NCI-H345 (cell line): ENCODE data around the gene XPC.
A peak's percentile ranks its signal among the peaks of the same experiment; 100 is the strongest.
"Not testable (repeated sequence)": the region's sequence is repeated elsewhere in the genome, so short reads cannot be mapped to it uniquely, and the experiment has no call there.

Experiments
- DNase-seq: peaks from one replicate; lab custom pipeline; 2025; lab: John Stamatoyannopoulos, UW

The XPC gene

GRCh38 chr3:14178247-14179113 is at the start of gene XPC, which contains the start of gene LSM3:
Gene XPC (minus strand): TSS chr3:14178601. CDS start chr3:14178568, 33 bp downstream.
Gene LSM3 (plus strand): TSS chr3:14178817. CDS start chr3:14178861, 44 bp downstream.
- DNase-seq = peak; percentile 95

DNA sequence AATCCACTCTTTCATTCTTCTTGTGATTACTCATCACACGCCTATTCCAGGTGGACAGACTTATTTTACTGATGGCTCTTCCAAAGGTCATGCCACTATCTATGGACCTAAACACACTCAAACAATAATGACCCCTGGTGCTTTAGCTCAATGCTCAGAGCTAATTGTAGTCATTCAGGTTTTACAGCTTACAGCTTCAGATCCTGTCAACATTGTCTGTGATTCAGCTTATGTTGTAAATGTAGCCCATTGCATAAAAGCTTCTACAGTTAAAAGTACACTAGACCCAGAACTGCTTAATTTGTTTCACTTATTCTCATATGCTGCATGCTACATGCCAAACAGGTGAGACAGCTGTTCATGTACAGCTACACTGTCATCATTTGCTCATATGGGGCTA is 49.5 kb upstream of the XPC start:
- DNase-seq = peak; percentile 2

GRCh38 chr3:14226351-14226750 is 48.0 kb upstream of the XPC start:
- DNase-seq = not testable (repeated sequence)

- no peak for DNase-seq
Observed at GRCh38 chr3:14225421-14225820, 47.0 kb upstream of the XPC start.

DNA sequence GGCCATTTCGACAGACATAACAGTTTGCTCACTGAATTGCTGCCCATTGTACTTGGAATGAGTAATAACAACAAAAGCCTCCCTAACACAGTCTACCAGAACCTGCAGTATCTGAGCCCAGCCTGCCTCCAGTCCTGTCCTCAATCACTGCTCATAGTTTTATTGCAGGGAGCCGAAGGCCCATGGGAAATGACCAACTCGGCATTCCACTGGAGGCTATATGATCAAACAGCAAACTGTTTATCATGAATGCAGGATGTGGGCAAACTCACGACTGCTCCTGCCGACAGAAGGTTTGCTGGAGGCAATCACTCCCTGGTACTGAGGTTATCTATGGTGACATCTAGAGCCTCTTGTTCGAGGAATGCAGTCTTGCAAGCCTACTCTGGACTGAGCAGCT is 46.5 kb upstream of the XPC start:
- DNase-seq = no peak

GRCh38 chr3:14223595-14223994 is 45.2 kb upstream of the XPC start:
- DNase-seq = no peak

- no peak for DNase-seq
Observed at GRCh38 chr3:14222900-14223594, 44.6 kb upstream of the XPC start.

DNA sequence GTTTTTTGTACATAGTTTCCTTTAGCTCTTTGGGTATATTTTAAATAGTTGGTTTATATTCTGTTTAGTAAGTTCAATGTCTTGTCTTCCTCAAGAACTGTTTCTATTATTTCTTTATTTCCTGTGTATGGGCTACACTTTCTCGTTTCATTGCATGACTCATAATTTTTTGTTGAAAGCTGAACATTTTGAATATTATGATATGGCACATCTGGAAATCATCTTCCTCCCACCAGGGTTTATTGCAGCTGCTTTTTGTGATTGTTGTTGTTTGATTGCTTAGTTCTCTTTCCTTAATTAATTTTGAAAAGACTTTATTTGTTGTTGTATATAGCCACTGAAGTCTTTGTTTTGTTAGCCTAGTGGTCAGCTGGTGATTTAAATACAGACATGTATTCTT is 44.1 kb upstream of the XPC start:
- DNase-seq = no peak

- no peak for DNase-seq
Observed at GRCh38 chr3:14221902-14222301, 43.5 kb upstream of the XPC start.

DNA sequence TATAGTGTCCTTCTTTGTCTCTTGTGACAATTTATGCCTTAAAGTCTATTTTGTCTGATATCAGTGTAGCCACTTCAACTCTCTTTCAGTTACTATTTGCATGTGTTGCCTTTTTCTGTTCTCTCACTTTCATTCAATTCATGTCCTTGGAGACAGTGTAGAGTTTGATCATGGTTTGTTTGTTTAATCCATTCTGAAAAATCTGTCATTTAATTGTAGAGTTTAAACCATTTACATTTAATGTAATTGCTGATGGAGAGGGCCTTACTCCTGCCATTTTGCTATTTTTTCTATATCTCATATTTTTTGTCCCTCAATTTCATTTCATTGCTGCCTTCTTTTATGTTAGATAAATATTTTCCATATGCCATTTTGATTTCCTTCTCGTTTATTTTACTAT is 42.5 kb upstream of the XPC start:
- no peak for DNase-seq

GRCh38 chr3:14218355-14218754 is 40.0 kb upstream of the XPC start:
- DNase-seq = no peak

GRCh38 chr3:14216257-14217048 is 38.1 kb upstream of the XPC start:
- no peak for DNase-seq

DNA sequence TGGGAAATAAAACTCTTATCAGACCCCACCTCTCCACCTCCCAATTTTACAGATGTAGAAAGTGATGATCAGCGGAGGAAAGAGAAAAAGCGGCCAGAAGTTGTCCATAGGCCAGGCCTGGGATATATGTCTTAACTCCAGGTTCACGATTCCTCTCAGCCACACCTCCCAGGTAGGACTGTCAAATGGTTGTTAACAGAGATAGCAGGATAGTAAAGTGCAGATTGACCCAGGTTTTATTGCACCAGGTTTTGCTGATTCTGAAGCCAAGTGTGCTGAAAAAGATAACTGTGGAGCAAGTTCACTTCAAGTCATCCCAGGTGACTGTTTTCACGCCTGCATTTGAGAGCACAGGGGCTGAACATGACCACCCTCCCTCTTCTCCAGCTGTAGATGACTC is 36.4 kb upstream of the XPC start:
- DNase-seq = no peak

- no peak for DNase-seq
Observed at GRCh38 chr3:14213066-14213774, 34.8 kb upstream of the XPC start.

DNA sequence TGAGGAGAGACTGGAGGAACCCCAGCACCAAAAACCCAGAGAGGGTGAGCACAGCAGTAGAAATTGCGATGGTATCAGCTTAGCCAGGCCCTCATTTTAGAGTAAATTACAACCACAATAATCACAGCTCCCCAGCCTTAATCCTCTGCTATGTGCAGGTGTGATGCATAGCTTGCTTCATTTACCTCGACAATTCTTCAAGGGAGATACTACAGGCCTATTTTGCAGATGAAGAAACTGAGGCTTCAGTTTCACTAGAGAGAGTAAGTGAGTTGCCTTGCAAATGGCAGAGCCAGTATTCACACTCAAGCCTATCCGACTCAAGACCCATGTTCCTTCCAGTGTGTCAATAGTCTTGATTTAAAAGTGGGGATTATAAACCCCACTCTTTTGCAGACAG is 33.6 kb upstream of the XPC start:
- no peak for DNase-seq

- DNase-seq = no peak
Observed at GRCh38 chr3:14211621-14212020, 33.2 kb upstream of the XPC start.

GRCh38 chr3:14210843-14211594 is 32.6 kb upstream of the XPC start:
- no peak for DNase-seq

GRCh38 chr3:14210290-14210688 is 31.9 kb upstream of the XPC start:
- DNase-seq = no peak

DNA sequence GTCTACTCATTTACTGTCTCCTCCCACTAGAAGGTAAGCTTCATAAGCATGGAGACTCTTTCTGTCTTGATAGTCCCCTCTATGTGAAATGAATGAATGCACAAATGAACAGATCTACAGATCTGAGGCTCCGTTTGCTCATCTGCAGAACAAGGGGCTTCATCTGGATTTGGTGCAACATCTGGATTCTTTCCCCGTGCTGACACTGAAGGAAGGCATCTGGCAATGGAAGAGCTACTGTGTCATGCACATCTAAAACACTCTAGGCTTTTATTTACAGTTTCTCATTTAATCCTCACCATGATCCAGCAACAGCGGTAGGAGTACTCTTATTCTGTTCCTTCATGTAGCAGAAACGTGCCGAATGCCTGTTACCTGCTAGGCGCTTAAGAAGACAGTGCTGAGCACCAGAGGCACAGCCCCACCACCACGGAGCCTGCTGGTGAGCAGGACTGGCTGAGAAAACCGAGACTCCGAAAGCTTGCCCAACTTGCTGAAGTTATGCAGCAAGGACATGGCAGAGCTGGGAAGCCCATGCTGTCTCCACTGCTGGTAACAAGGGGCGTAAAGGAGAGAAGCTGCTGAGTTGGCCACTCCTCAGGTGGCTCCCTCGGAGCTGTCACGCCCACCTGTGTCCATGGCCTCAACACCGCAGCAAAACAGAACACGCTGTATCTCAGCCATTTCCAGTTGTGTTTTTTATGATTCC is 31.3 kb upstream of the XPC start:
- DNase-seq = no peak

GRCh38 chr3:14208977-14209394 is 30.6 kb upstream of the XPC start:
- no peak for DNase-seq
